ENCODE measurements around the gene ACTMAP. TPM values are rescaled to one million over a fixed set of nuclear protein-coding genes. Genes with fewer than 3 reads are reported as not detected.
"Not testable (repeated sequence)": the region's sequence is repeated elsewhere in the genome, so short reads cannot be mapped to it uniquely, and the experiment has no call there.

Gene ACTMAP
- total and polyA plus RNA-seq, 4 donors: 1.6 to 16.3 (median 6.2) TPM

DNA sequence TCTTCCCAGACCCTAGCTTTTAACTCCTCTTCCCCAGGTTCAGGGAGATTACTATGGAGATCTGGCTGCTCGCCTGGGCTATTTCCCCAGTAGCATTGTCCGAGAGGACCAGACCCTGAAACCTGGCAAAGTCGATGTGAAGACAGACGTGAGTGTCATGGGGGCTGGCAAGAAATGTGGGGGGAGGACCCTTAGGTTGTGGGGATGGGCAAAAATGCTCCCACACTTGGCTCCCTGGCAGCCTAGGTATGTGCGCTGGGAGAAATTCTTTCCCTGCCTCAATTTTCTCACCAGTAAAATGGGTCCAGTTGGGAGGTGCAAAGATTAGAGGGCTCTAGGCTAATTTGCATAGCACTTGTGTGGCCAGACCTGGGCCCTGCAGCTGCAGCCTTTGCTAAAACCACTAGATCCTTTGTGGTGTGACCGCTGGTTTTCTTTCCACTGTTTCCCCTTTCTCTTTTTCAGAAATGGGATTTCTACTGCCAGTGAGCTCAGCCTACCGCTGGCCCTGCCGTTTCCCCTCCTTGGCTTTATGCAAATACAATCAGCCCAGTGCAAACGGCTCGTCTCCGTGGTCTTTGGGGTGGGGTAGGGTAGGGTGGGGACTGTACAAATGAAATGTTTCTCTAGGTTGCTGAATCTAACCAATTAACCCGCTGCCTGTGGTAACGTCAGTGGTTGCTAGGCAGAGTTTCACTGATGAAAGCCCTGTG, 26.8 kb upstream of the ACTMAP start:
- peak; percentile 90 to 99 (median 94) for DNase-seq (ENCODE audit: low read depth in 4 of 6, low spot score in 6 of 6)
- Histone ChIP-seq H3K36me3 (ENCODE audit: control insufficient read depth, insufficient read depth, low read length) (peaks cover 19% of the 10 kb centered on the region), H3K4me3 (ENCODE audit: low read depth, low read length) (peak overlapping the region; percentile 69), H3K27me3 (ENCODE audit: control insufficient read depth, insufficient read depth, low read length) (no peaks in the 10 kb centered on the region), H3K27ac (ENCODE audit: low read depth, low read length) (peak overlapping the region; percentile 100), H3K9me3 (ENCODE audit: control insufficient read depth, insufficient read depth, low read length) (no peaks in the 10 kb centered on the region), H3K4me1 (ENCODE audit: control insufficient read depth, insufficient read depth, low read length) (peaks cover 36% of the 10 kb centered on the region)
- WGBS (ENCODE audit: insufficient coverage): 2% methylated on average over 12 of the region's 13 CpGs

DNA sequence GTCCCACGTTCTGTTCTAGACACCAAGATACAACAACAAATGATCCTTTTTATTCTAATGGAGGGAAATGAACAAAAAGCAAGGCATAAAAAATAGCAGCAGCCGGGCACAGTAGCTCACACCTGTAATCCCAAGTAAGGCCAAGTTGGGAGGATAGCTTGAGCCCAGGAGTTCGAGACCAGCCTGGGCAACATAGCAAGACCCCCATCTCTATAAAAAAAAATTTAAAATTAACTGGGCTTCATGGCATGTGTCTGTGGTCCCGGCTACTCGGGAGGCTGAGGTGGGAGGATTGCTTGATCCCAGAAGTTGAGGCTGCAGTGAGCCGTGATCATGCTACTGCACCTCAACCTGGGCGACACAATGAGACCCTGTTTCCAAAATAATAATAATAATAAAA, 26.1 kb upstream of the ACTMAP start:
- Histone ChIP-seq H3K27ac (ENCODE audit: low read depth, low read length) (peak overlapping the region; percentile 100), H3K9me3 (ENCODE audit: control insufficient read depth, insufficient read depth, low read length) (no peaks in the 10 kb centered on the region), H3K27me3 (ENCODE audit: control insufficient read depth, insufficient read depth, low read length) (no peaks in the 10 kb centered on the region), H3K4me3 (ENCODE audit: low read depth, low read length) (peak overlapping the region; percentile 69), H3K4me1 (ENCODE audit: control insufficient read depth, insufficient read depth, low read length) (peaks cover 36% of the 10 kb centered on the region), H3K36me3 (ENCODE audit: control insufficient read depth, insufficient read depth, low read length) (peaks cover 18% of the 10 kb centered on the region)
- DNase-seq (ENCODE audit: low read depth in 4 of 6, low spot score in 6 of 6): no peak
- WGBS (ENCODE audit: insufficient coverage): no CpG with 5 or more reads among the region's 7 CpGs

DNA sequence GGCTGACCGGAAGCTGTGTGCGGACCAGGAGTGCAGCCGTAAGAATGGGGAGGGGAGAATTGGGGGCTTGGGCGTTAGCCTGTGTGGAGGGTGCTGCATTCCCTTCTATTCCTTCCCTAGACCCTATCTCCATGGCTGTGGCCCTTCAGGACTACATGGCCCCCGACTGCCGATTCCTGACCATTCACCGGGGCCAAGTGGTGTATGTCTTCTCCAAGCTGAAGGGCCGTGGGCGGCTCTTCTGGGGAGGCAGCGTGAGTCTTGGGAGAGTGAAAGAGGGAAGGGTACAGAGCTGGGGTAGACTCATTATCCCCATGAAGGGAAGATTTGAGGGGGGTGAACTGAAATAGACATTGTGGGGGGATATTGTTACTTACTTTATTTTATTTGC, 25.4 kb upstream of the ACTMAP start:
- peaks cover 36% of the 10 kb centered on the region for H3K4me1 ChIP-seq (ENCODE audit: control insufficient read depth, insufficient read depth, low read length)
- WGBS (ENCODE audit: insufficient coverage): 0% methylated on average over 1 of the region's 10 CpGs
- peak overlapping the region; percentile 55 for H3K4me3 ChIP-seq (ENCODE audit: low read depth, low read length)
- peak overlapping the region; percentile 84 for H3K27ac ChIP-seq (ENCODE audit: low read depth, low read length)
- peaks cover 16% of the 10 kb centered on the region for H3K36me3 ChIP-seq (ENCODE audit: control insufficient read depth, insufficient read depth, low read length)
- H3K27me3 ChIP-seq (ENCODE audit: control insufficient read depth, insufficient read depth, low read length): no peaks in the 10 kb centered on the region
- H3K9me3 ChIP-seq (ENCODE audit: control insufficient read depth, insufficient read depth, low read length): no peaks in the 10 kb centered on the region
- no peak for DNase-seq (ENCODE audit: low read depth in 4 of 6, low spot score in 6 of 6)

DNA sequence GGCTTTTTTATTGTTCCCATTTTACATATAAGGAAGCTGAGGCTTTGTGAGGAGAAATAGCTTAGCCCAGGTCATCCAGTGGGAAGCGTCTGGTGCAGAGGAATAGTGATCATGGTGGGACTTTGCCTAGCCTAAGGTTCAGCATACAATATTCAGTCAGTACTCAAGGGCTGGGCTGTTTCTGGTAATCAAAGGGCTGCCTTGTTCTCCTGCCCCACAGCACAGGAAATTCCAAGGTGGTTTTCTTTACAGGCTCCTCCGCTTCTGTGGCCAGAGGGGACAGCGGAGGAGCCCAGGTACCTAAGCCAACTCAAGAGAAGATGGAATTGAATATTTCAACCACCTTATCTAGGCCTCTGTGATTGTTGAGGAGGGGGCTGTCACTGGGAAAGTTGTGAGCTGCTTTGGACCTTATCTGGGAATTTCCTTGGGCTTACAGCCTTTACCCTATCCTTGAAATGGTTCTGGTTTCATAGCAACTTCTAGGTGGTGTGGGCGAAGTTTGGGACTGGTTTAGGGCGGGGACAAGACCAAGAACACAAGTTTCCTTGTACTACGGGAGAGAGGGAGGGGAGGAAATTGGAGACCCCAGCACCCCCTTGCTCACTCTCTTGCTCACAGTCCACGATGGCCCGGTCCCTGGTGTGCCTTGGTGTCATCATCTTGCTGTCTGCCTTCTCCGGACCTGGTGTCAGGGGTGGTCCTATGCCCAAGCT, 24.8 kb upstream of the ACTMAP start, which contains the start of gene MIA:
TSS of gene MIA (plus strand) at position 606 of the 716 bp plus-strand sequence. CDS start at position 628, 22 bp downstream.
- H3K4me1 ChIP-seq (ENCODE audit: control insufficient read depth, insufficient read depth, low read length): peaks cover 36% of the 10 kb centered on the region
- WGBS (ENCODE audit: insufficient coverage): 71% methylated on average over 8 of the region's 9 CpGs
- no peak for DNase-seq (ENCODE audit: low read depth in 4 of 6, low spot score in 6 of 6)
- H3K27me3 ChIP-seq (ENCODE audit: control insufficient read depth, insufficient read depth, low read length): no peaks in the 10 kb centered on the region
- peak within 1 kb of the TSS; percentile 55 for H3K4me3 ChIP-seq (ENCODE audit: low read depth, low read length)
- H3K27ac ChIP-seq (ENCODE audit: low read depth, low read length): peak within 1 kb of the TSS; percentile 84
- H3K36me3 ChIP-seq (ENCODE audit: control insufficient read depth, insufficient read depth, low read length): peaks cover 12% of the 10 kb centered on the region
- H3K9me3 ChIP-seq (ENCODE audit: control insufficient read depth, insufficient read depth, low read length): no peaks in the 10 kb centered on the region

DNA sequence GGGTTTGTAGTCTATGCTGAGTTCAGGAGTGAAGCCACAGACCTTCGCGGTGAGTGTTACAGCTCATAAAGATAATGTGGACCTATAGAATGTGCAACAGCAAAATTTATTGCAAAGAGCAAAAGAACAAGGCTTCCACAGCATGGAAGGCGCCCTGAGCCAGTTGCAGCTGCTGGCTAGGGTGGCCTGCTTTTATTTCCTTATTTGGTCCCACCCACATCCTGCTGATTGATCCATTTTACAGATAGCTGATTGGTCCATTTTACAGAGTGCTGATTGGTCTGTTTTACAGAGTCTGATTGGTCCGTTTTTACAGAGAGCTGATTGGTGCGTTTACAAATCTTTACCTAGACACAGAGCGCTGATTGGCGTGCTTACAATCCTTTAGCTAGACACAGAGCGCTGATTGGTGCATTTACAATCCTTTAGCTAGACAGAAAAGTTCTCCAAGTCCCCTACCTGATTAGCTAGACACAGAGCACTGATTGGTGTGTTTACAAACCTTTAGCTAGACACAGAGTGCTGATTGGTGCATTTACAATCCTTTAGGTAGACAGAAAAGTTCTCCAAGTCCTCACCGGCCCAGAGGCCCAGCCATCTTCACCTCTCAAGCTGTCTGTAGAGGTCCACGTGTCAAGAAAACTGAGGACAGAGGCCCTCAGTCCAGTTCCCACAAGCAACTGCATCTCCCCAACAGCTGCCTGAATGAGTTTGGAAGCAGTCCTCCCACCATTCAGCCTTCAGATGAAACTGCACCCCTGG, 21.0 kb upstream of the ACTMAP start:
- H3K27me3 ChIP-seq (ENCODE audit: control insufficient read depth, insufficient read depth, low read length); DNase-seq (ENCODE audit: low read depth in 4 of 6, low spot score in 6 of 6); H3K27ac ChIP-seq (ENCODE audit: low read depth, low read length); H3K9me3 ChIP-seq (ENCODE audit: control insufficient read depth, insufficient read depth, low read length); H3K4me3 ChIP-seq (ENCODE audit: low read depth, low read length): not testable (repeated sequence)
- Histone ChIP-seq H3K4me1 (ENCODE audit: control insufficient read depth, insufficient read depth, low read length) (peaks cover 17% of the 10 kb centered on the region), H3K36me3 (ENCODE audit: control insufficient read depth, insufficient read depth, low read length) (peaks cover 34% of the 10 kb centered on the region)
- 96% methylated on average over 9 of the region's 10 CpGs for WGBS (ENCODE audit: insufficient coverage)

DNA sequence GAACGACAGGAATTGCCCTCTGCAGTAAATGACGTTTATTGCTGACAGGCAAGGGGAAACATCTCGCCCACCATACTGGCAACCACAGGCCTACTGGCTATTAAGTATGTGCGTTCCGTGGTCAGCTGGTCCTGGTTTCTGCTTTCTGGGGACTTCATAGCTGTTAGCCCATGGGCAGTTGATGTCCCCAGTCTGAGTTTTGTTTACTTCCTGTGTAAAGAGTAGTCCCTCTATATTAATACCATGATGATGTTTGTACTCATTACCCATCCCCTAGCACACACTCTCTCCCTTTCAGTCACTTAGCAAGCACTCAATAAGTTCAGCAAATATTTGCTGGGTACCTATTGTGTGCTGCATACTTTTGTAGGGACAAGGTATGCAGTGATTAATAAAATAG, 18.6 kb upstream of the ACTMAP start:
- peaks cover 52% of the 10 kb centered on the region for H3K36me3 ChIP-seq (ENCODE audit: control insufficient read depth, insufficient read depth, low read length)
- no peaks in the 10 kb centered on the region for H3K9me3 ChIP-seq (ENCODE audit: control insufficient read depth, insufficient read depth, low read length)
- WGBS (ENCODE audit: insufficient coverage): 87% methylated on average over 4 of the region's 5 CpGs
- no peak for DNase-seq (ENCODE audit: low read depth in 4 of 6, low spot score in 6 of 6)
- H3K27ac ChIP-seq (ENCODE audit: low read depth, low read length): no peak overlapping the region
- no peaks in the 10 kb centered on the region for H3K27me3 ChIP-seq (ENCODE audit: control insufficient read depth, insufficient read depth, low read length)
- peaks cover 3% of the 10 kb centered on the region for H3K4me1 ChIP-seq (ENCODE audit: control insufficient read depth, insufficient read depth, low read length)
- H3K4me3 ChIP-seq (ENCODE audit: low read depth, low read length): no peak overlapping the region

DNA sequence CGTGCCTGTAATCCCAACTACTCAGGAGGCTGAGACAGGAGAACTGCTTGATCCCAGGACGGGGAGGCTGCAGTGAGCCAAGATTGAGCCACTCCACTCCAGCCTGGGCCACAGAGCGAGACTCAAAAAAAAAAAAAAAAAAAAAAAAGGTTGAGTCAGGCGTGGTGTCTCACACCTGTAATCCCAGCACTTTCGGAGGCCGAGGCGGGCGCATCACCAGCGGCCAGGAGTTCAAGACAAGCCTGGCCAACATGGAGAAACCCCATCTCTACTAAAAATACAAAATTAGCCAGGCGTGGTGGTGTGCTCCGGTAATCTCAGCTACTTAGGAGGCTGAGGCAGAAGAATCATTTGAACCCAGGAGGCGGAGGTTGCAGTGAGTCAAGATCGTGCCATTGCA, 16.1 kb upstream of the ACTMAP start:
- whole genome bisulfite sequencing (ENCODE audit: insufficient coverage): 94% methylated on average over 13 of the region's 13 CpGs
- H3K9me3 ChIP-seq (ENCODE audit: control insufficient read depth, insufficient read depth, low read length); DNase-seq (ENCODE audit: low read depth in 4 of 6, low spot score in 6 of 6); H3K27ac ChIP-seq (ENCODE audit: low read depth, low read length); H3K4me3 ChIP-seq (ENCODE audit: low read depth, low read length); H3K27me3 ChIP-seq (ENCODE audit: control insufficient read depth, insufficient read depth, low read length): not testable (repeated sequence)
- Histone ChIP-seq H3K4me1 (ENCODE audit: control insufficient read depth, insufficient read depth, low read length) (peaks cover 24% of the 10 kb centered on the region), H3K36me3 (ENCODE audit: control insufficient read depth, insufficient read depth, low read length) (peaks cover 72% of the 10 kb centered on the region)

DNA sequence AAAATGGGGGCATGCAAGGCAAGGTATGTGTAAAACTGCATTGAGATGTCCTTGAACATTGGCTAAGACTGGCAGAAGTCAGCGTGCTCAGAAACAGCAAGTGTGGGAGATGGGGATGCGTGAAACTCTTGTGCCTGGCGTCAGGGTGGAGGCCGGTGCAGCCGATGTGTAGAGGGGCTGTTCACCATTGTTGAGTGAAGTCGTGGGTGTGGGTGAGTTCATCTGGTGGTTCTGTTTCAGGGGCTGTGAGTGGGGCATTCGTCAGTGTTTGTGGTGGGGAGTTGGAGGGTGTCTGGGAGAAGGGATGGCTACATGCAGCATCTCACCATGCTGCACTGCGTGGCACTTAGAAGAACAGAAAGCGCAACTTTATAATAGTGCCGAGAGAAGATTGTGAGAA, 13.7 kb upstream of the ACTMAP start:
- WGBS (ENCODE audit: insufficient coverage): 68% methylated on average over 7 of the region's 10 CpGs
- Histone ChIP-seq H3K27me3 (ENCODE audit: control insufficient read depth, insufficient read depth, low read length) (no peaks in the 10 kb centered on the region), H3K36me3 (ENCODE audit: control insufficient read depth, insufficient read depth, low read length) (peaks cover 81% of the 10 kb centered on the region), H3K27ac (ENCODE audit: low read depth, low read length) (peak overlapping the region; percentile 35), H3K9me3 (ENCODE audit: control insufficient read depth, insufficient read depth, low read length) (no peaks in the 10 kb centered on the region), H3K4me1 (ENCODE audit: control insufficient read depth, insufficient read depth, low read length) (peaks cover 24% of the 10 kb centered on the region), H3K4me3 (ENCODE audit: low read depth, low read length) (no peak overlapping the region)
- no peak for DNase-seq (ENCODE audit: low read depth in 4 of 6, low spot score in 6 of 6)

DNA sequence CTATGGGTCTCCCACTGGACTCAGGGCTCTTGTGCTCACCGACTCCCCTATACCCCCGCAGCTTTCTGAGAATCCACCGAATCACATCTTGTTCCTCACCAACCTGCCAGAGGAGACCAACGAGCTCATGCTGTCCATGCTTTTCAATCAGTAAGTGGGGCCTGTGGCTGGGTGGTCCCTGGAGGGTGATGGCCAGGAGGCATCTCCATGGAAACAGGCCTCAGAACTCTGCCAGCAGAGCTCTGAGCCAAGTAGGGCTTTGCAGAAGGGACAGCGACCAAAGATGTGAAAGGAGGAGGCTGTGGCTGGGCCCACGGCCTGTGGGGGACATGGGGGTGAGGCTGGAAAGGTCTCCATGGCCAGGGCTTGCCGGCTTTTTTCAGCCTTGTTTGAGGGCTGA, 13.2 kb upstream of the ACTMAP start:
- DNase-seq (ENCODE audit: low read depth in 4 of 6, low spot score in 6 of 6): peak in 4 of 6 donors; percentile 53 to 85 (median 66)
- Histone ChIP-seq H3K27ac (ENCODE audit: low read depth, low read length) (peak overlapping the region; percentile 67), H3K9me3 (ENCODE audit: control insufficient read depth, insufficient read depth, low read length) (no peaks in the 10 kb centered on the region), H3K27me3 (ENCODE audit: control insufficient read depth, insufficient read depth, low read length) (no peaks in the 10 kb centered on the region), H3K4me3 (ENCODE audit: low read depth, low read length) (no peak overlapping the region), H3K36me3 (ENCODE audit: control insufficient read depth, insufficient read depth, low read length) (peaks cover 85% of the 10 kb centered on the region), H3K4me1 (ENCODE audit: control insufficient read depth, insufficient read depth, low read length) (peaks cover 24% of the 10 kb centered on the region)
- 38% methylated on average over 3 of the region's 7 CpGs for WGBS (ENCODE audit: insufficient coverage)

Measured in spinal cord (tissue), 10 donors.